Uterus (tissue), 4 donors: ENCODE measurements around the gene ADGRL3. TPM values are rescaled to one million over a fixed set of nuclear protein-coding genes. Genes with fewer than 3 reads are reported as not detected.
"Not testable (repeated sequence)": the region's sequence is repeated elsewhere in the genome, so short reads cannot be mapped to it uniquely, and the experiment has no call there.

Source experiments
- DNase-seq, 2 donors: peaks; one replicate each; pipeline ENCODE4 v3.0.0-alpha.2; 2019 to 2020
- H3K27ac ChIP-seq, 2 donors: fragments of 200-600 bp; sonication (generic); 1 replicate in 1 of 2; 2 replicates in 1 of 2; pipeline ENCODE4 v1.5.1; 2016 to 2018
- H3K27me3 ChIP-seq, 2 donors: fragments of 200-600 bp; sonication (generic); one replicate each; pipeline ENCODE4 v1.5.1; 2018 to 2019; ENCODE audit warnings: control low read depth in 1 of 2
- H3K36me3 ChIP-seq, 2 donors: fragments of 200-600 bp; sonication (generic); one replicate each; pipeline ENCODE4 v1.5.1; 2019; ENCODE audit warnings: control low read depth in 1 of 2
- H3K4me1 ChIP-seq, 2 donors: fragments of 200-600 bp; sonication (generic); one replicate each; pipeline ENCODE4 v1.5.1; 2018 to 2019; ENCODE audit warnings: control low read depth in 1 of 2
- H3K4me3 ChIP-seq, 2 donors: fragments of 200-600 bp; sonication (generic); 1 replicate in 1 of 2; 2 replicates in 1 of 2; pipeline ENCODE4 v1.5.1; 2018 to 2019; ENCODE audit warnings: mild to moderate bottlenecking in 1 of 2
- H3K9me3 ChIP-seq, 2 donors: fragments of 200-600 bp; sonication (generic); one replicate each; pipeline ENCODE4 v1.5.1; 2019; ENCODE audit warnings: control low read depth in 1 of 2
- POLR2A ChIP-seq, 2 donors: fragments of 450-650 bp; IDR thresholded peaks; one replicate each; pipeline ENCODE4 v1.6.1; 2016; ENCODE audit warnings: antibody characterized with exemption in 2 of 2, mild to moderate bottlenecking in 1 of 2, moderate library complexity in 1 of 2
- intact Hi-C: fragments of 100-400 bp; cut with DNase I; formaldehyde crosslinking; loops from one replicate; pipeline ENCODE4 v1.15.1; 2023; ENCODE audit warnings: low total_unique reads
- total RNA-seq, 4 donors: library from RNA; depleted of rRNA in 3 of 4; stranded (reverse); fragments of >200 nt in 3 of 4; gene quantifications; one replicate each; pipeline versions ENCODE4 v1.1.0 to v1.2.4, GENCODE V29; 2014 to 2023
- TF ChIP-seq, protein P1 (sequence below), 4 experiments: fragments of 200-600 bp in 2 of 4; fragments of 450-650 bp in 2 of 4; sonication (generic) in 2 of 4; IDR thresholded peaks; one replicate each; pipeline ENCODE4 v1.5.1; 2016 to 2019; ENCODE audit warnings: antibody characterized with exemption in 4 of 4, mild to moderate bottlenecking in 2 of 4, moderate library complexity in 1 of 4
- donor health status: DM: yes; HTN: yes; CAD: no.

The ADGRL3 gene
- total RNA-seq, 4 donors from 2014 or later, result 31.5 to 411 (median 74.3) TPM

DNA sequence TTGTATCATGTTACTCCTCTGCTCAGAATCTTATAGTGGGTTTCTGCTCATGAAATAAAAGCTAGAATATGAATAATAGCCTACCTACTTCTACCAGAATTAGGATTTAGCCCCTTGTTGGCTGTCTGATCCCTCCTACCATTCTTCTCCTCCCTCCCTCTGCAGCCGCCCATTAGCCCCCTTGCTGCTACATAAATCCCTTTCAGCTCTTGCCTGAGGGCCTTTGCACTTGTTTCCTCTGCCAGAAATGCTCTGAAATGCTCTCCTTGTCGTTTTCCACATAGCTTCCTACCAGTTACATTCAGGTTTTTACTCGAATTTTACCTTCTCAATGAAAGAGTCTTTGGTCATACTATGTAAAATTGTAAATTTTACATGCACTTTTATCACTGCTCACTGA lies 159.2 kb downstream of the ADGRL3 start:
- Histone ChIP-seq H3K4me3 (no peak overlapping the region), H3K9me3 (no peaks in the 10 kb centered on the region), H3K4me1 (no peaks in the 10 kb centered on the region), H3K27me3 (no peaks in the 10 kb centered on the region), H3K36me3 (no peaks in the 10 kb centered on the region), H3K27ac (no peak overlapping the region)
- intact Hi-C loops, result no loop called here
- TF ChIP-seq, protein P1, sequence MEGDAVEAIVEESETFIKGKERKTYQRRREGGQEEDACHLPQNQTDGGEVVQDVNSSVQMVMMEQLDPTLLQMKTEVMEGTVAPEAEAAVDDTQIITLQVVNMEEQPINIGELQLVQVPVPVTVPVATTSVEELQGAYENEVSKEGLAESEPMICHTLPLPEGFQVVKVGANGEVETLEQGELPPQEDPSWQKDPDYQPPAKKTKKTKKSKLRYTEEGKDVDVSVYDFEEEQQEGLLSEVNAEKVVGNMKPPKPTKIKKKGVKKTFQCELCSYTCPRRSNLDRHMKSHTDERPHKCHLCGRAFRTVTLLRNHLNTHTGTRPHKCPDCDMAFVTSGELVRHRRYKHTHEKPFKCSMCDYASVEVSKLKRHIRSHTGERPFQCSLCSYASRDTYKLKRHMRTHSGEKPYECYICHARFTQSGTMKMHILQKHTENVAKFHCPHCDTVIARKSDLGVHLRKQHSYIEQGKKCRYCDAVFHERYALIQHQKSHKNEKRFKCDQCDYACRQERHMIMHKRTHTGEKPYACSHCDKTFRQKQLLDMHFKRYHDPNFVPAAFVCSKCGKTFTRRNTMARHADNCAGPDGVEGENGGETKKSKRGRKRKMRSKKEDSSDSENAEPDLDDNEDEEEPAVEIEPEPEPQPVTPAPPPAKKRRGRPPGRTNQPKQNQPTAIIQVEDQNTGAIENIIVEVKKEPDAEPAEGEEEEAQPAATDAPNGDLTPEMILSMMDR (IDR thresholded peaks at IDR 0.05), result no peak
- TF ChIP-seq POLR2A (IDR thresholded peaks at IDR 0.05), result no peak
- DNase-seq, result no peak

- H3K4me1 ChIP-seq, H3K9me3 ChIP-seq, H3K27me3 ChIP-seq, intact Hi-C loops, H3K4me3 ChIP-seq, H3K27ac ChIP-seq, DNase-seq, H3K36me3 ChIP-seq: not testable (repeated sequence)
Observed at GRCh38 chr4:61372817-61373216, 172.7 kb downstream of the ADGRL3 start.

- Histone ChIP-seq H3K36me3 (no peaks in the 10 kb centered on the region), H3K4me3 (no peak overlapping the region), H3K27ac (no peak overlapping the region), H3K27me3 (no peaks in the 10 kb centered on the region), H3K9me3 (peaks cover 0 to 6% of the 10 kb centered on the region in 2 donors), H3K4me1 (no peaks in the 10 kb centered on the region)
- intact Hi-C loops, result no loop called here
- no peak for DNase-seq
- no peak for TF ChIP-seq POLR2A (IDR thresholded peaks at IDR 0.05)
Observed at GRCh38 chr4:61373901-61374440, 173.8 kb downstream of the ADGRL3 start.

GRCh38 chr4:61374447-61374891 lies 174.3 kb downstream of the ADGRL3 start:
- no peaks in the 10 kb centered on the region for H3K4me1 ChIP-seq
- H3K36me3 ChIP-seq, result no peaks in the 10 kb centered on the region
- peaks cover 0 to 6% of the 10 kb centered on the region in 2 donors for H3K9me3 ChIP-seq
- H3K27me3 ChIP-seq, result no peaks in the 10 kb centered on the region
- no peak for DNase-seq
- no peak overlapping the region for H3K4me3 ChIP-seq
- H3K27ac ChIP-seq, result no peak overlapping the region
- intact Hi-C loops, result no loop called here
- no peak for TF ChIP-seq POLR2A (IDR thresholded peaks at IDR 0.05)
- TF ChIP-seq, protein P1 (IDR thresholded peaks at IDR 0.05), result no peak

DNA sequence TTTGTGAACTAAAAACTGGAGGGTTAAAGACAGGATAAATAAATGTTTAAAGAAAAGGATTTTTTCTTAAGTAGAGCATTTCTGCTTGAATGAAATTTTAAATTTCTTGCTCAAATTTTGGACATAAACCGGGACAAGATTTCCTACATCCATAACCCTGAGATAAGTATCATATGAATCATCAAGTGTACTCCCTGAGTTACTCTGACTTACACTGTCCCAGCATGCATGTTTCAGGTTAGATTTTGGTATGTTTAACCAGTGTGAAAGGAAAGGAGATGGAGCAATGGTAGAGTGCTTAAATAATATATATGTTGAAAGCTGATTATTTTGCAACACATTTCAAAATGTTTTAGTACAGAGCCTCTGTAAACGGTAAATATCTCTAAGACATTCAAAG lies 175.2 kb downstream of the ADGRL3 start:
- intact Hi-C loops, result no loop called here
- H3K27me3 ChIP-seq, result no peaks in the 10 kb centered on the region

GRCh38 chr4:61376301-61376700 lies 176.2 kb downstream of the ADGRL3 start:
- H3K27ac ChIP-seq, result no peak overlapping the region
- TF ChIP-seq POLR2A (IDR thresholded peaks at IDR 0.05), result no peak
- TF ChIP-seq, protein P1 (IDR thresholded peaks at IDR 0.05), result no peak
- H3K4me1 ChIP-seq, result no peaks in the 10 kb centered on the region
- no peak for DNase-seq
- peaks cover 0 to 6% of the 10 kb centered on the region in 2 donors for H3K9me3 ChIP-seq
- H3K36me3 ChIP-seq, result no peaks in the 10 kb centered on the region
- intact Hi-C loops, result no loop called here
- no peaks in the 10 kb centered on the region for H3K27me3 ChIP-seq
- no peak overlapping the region for H3K4me3 ChIP-seq

More for the DNA sequence above, 175.2 kb downstream of the ADGRL3 start:
- no peak for DNase-seq
- H3K4me1 ChIP-seq, result no peaks in the 10 kb centered on the region
- H3K9me3 ChIP-seq, result peaks cover 0 to 6% of the 10 kb centered on the region in 2 donors
- TF ChIP-seq, protein P1 (IDR thresholded peaks at IDR 0.05), result no peak
- TF ChIP-seq POLR2A (IDR thresholded peaks at IDR 0.05), result no peak
- no peaks in the 10 kb centered on the region for H3K36me3 ChIP-seq
- no peak overlapping the region for H3K27ac ChIP-seq
- H3K4me3 ChIP-seq, result no peak overlapping the region
